Neural crest cell (in vitro differentiated cells): ENCODE measurements around the gene IGLON5. TPM values are rescaled to one million over a fixed set of nuclear protein-coding genes. Genes with fewer than 3 reads are reported as not detected.

Source experiments
- DNase-seq: peaks from one replicate; pipeline ENCODE4 v3.0.0; 2021; ENCODE audit warnings: low read depth, mixed read lengths, low spot score
- H3K27ac Mint-ChIP-seq: one replicate; pipeline ENCODE4 v1.8.0; 2021; ENCODE audit warnings: mild to moderate bottlenecking, mixed read lengths; ENCODE audit not compliant: unreplicated experiment
- H3K27me3 Mint-ChIP-seq: 2 replicates; pipeline ENCODE4 v1.8.0; 2021; ENCODE audit warnings: low read depth, mild to moderate bottlenecking, mixed read lengths
- H3K36me3 Mint-ChIP-seq: 2 replicates; pipeline ENCODE4 v1.8.0; 2021; ENCODE audit warnings: low read depth, mild to moderate bottlenecking, mixed read lengths
- H3K4me1 Mint-ChIP-seq: 2 replicates; pipeline ENCODE4 v1.8.0; 2021; ENCODE audit warnings: mixed read lengths
- H3K4me3 Mint-ChIP-seq: one replicate; pipeline ENCODE4 v1.8.0; 2021; ENCODE audit warnings: mild to moderate bottlenecking, mixed read lengths
- H3K9me3 Mint-ChIP-seq: 2 replicates; pipeline ENCODE4 v1.8.0; 2021; ENCODE audit warnings: mixed read lengths
- CTCF ChIP-seq: fragments of 200-600 bp; sonication (generic); conservative IDR thresholded peaks from 2 replicates; pipeline ENCODE4 v1.5.0; 2021; ENCODE audit warnings: antibody characterized with exemption, mild to moderate bottlenecking
- total RNA-seq: library from RNA; stranded (reverse); gene quantifications from 2 replicates; pipeline ENCODE4 v1.2.1, GENCODE V29; 2021

IGLON5 gene
- total RNA-seq, 1 donor from 2014 or later, result 17.4 TPM

GRCh38 chr19:51372649-51373504 is 61.4 kb downstream of the IGLON5 start, which contains the start of gene NKG7:
Gene NKG7, minus strand, starts transcription at chr19:51372654. Its CDS starts 119 bp downstream, at chr19:51372535.
- DNase-seq, result no peak
- Mint-ChIP-seq H3K4me3 (no peak within 1 kb of the TSS), H3K27me3 (no peaks in the 10 kb centered on the region), H3K9me3 (no peaks in the 10 kb centered on the region), H3K36me3 (no peaks in the 10 kb centered on the region), H3K27ac (no peak within 1 kb of the TSS), H3K4me1 (peaks cover 4% of the 10 kb centered on the region)
- TF ChIP-seq CTCF, result no peak

DNA sequence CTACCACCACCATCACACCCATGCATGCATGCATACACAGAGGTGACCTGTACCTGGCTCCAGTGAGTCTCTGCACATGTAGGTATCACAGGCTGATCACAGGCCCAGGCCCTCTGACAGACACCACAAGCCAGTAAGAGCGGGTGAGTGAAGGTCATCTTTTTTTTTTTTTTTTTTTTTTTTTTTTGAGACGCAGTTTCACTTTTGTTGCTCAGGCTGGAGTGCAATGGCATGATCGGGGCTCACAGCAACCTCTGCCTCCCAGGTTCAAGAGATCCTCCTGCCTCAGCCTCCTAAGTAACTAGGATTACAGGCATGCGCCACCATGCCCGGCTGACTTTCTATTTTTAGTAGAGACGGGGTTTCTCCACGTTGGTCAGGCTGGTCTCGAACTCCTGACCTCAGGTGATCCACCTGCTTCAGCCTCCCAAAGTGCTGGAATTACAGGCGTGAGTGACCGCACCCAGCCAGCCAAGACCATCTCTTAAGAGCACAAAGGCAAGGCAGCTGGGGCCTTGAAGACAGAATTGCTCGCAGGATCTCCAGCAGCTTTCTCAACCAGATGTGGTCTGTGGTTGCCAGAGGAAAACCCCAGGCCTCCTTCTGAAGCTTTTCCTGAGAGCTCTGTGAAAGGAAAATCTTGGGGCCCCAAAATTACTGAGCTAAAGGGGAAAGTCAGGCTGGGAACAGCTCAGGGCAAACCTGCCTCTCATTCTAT is 64.2 kb downstream of the IGLON5 start:
- no peaks in the 10 kb centered on the region for H3K36me3 Mint-ChIP-seq
- H3K27me3 Mint-ChIP-seq, result no peaks in the 10 kb centered on the region
- H3K4me3 Mint-ChIP-seq, result no peak overlapping the region
- H3K4me1 Mint-ChIP-seq, result no peaks in the 10 kb centered on the region
- H3K27ac Mint-ChIP-seq, result no peak overlapping the region
- no peaks in the 10 kb centered on the region for H3K9me3 Mint-ChIP-seq
- no peak for DNase-seq
- no peak for TF ChIP-seq CTCF

DNA sequence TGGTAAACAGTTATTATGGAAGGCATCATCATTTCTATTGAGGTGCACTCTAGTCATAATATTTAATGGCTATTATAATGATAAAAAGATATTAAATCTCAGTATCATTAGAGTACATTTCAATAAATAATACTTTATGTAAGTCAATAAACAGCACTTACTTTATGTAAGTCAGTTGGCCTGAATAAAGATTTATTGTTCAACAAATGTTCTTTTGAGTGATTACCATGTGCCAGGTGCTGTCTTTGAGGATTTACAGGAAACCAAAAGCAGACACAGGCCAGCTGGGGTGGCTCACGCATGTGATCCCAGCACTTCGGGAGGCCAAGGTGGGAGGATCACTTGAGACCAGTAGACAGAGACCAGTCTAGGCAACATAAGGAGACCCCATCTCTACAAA is 66.0 kb downstream of the IGLON5 start:
- no peaks in the 10 kb centered on the region for H3K36me3 Mint-ChIP-seq
- no peaks in the 10 kb centered on the region for H3K9me3 Mint-ChIP-seq
- no peak overlapping the region for H3K4me3 Mint-ChIP-seq
- H3K27ac Mint-ChIP-seq, result no peak overlapping the region
- H3K4me1 Mint-ChIP-seq, result no peaks in the 10 kb centered on the region
- no peaks in the 10 kb centered on the region for H3K27me3 Mint-ChIP-seq
- no peak for DNase-seq
- TF ChIP-seq CTCF, result no peak

- DNase-seq, result no peak
- Mint-ChIP-seq H3K36me3 (no peaks in the 10 kb centered on the region), H3K4me3 (no peak overlapping the region), H3K27ac (no peak overlapping the region), H3K9me3 (no peaks in the 10 kb centered on the region), H3K4me1 (no peaks in the 10 kb centered on the region), H3K27me3 (no peaks in the 10 kb centered on the region)
- TF ChIP-seq CTCF, result no peak
Observed at GRCh38 chr19:51380379-51380778, 68.9 kb downstream of the IGLON5 start.

Other genes with a start within 250 kb of the IGLON5 start
- not detected in 2 replicates for gene KLK13, start 246.6 kb upstream of the IGLON5 start, total RNA-seq
- gene KLK14, start 228.8 kb upstream of the IGLON5 start, total RNA-seq, result 0.26 and 0.75 TPM in 2 replicates
- 8.3 and 8.4 TPM in 2 replicates for gene CTU1, start 203.2 kb upstream of the IGLON5 start, total RNA-seq
- gene SIGLEC9, start 186.7 kb upstream of the IGLON5 start, total RNA-seq, result not detected in 2 replicates
- gene SIGLEC7, start 169.3 kb upstream of the IGLON5 start, total RNA-seq, result not detected in 2 replicates
- gene CD33, start 86.6 kb upstream of the IGLON5 start, total RNA-seq, result not detected in 2 replicates
- not detected in 2 replicates for gene SIGLECL1, start 60.6 kb upstream of the IGLON5 start, total RNA-seq
- 3.1 and 3.5 TPM in 2 replicates for gene VSIG10L, start 30.5 kb downstream of the IGLON5 start, total RNA-seq
- 41.1 and 42.4 TPM in 2 replicates for gene ETFB, start 54.7 kb downstream of the IGLON5 start, total RNA-seq
- gene CLDND2, start 57.4 kb downstream of the IGLON5 start, total RNA-seq, result 0.84 and 1.1 TPM in 2 replicates
- gene NKG7, start 61.0 kb downstream of the IGLON5 start, total RNA-seq, result not detected in 2 replicates
- gene LIM2, start 76.3 kb downstream of the IGLON5 start, total RNA-seq, result not detected in 2 replicates
- gene C19orf84, start 78.9 kb downstream of the IGLON5 start, total RNA-seq, result 0.23 and 0.50 TPM in 2 replicates
- gene SIGLEC10, start 106.0 kb downstream of the IGLON5 start, total RNA-seq, result not detected in 2 replicates
- gene SIGLEC8, start 146.8 kb downstream of the IGLON5 start, total RNA-seq, result not detected in 2 replicates
- not detected in 2 replicates for gene CEACAM18, start 166.9 kb downstream of the IGLON5 start, total RNA-seq
- gene SIGLEC12, start 190.2 kb downstream of the IGLON5 start, total RNA-seq, result not detected in 2 replicates
- not detected in 2 replicates for gene SIGLEC6, start 220.0 kb downstream of the IGLON5 start, total RNA-seq